ENCODE data around the gene RPH3AL.

The RPH3AL gene

DNA sequence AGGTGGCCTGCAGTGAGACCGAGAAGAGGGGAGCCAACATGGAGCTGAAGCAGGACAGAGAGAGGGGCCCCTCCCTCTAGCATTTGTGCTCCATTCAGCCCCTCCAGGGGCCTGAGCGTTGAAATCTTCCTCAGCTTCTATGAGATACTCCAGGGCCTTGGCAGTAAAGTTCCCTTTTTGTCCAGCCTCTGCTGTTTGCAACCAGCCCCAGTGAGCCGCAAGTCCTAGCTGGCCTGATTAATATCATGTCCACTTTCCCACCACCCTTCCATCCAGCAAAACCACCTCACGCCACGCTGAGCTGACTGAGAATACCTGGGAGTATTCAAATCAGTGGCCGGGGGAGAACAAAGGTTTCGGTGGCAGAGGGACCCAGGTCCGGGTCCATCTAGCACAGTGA is 11.7 kb upstream of the RPH3AL start:
- POLR2A ChIA-PET: no interaction called here

More for the DNA sequence above, 11.7 kb upstream of the RPH3AL start:
- H3K4me1 ChIP-seq (ENCODE audit: control insufficient read depth, insufficient read depth, low read length): no peaks in the 10 kb centered on the region
- H3K4me3 ChIP-seq (ENCODE audit: low read depth, low read length): no peak overlapping the region
- TF ChIP-seq ZNF211 (tag by site-specific recombination; IDR thresholded peaks at IDR 0.05; ENCODE audit: low read depth) (no peak), ZNF707 (tag by site-specific recombination; IDR thresholded peaks at IDR 0.05) (no peak), ZNF629 (tag by site-specific recombination; IDR thresholded peaks at IDR 0.05) (no peak), ZBTB21 (tag by site-specific recombination; IDR thresholded peaks at IDR 0.05) (no peak), ZNF549 (tag by site-specific recombination; IDR thresholded peaks at IDR 0.05) (no peak), ZXDB (tag by site-specific recombination; IDR thresholded peaks at IDR 0.05) (no peak), ZFP37 (tag by site-specific recombination; IDR thresholded peaks at IDR 0.05) (no peak), ZNF132 (tag by site-specific recombination; IDR thresholded peaks at IDR 0.05; ENCODE audit: borderline replicate concordance) (no peak), ZNF555 (tag by site-specific recombination; conservative IDR thresholded peaks at IDR 0.05) (no peak), YY1 (tag by site-specific recombination; IDR thresholded peaks at IDR 0.05) (no peak)
- TF ChIP-seq, protein P1, sequence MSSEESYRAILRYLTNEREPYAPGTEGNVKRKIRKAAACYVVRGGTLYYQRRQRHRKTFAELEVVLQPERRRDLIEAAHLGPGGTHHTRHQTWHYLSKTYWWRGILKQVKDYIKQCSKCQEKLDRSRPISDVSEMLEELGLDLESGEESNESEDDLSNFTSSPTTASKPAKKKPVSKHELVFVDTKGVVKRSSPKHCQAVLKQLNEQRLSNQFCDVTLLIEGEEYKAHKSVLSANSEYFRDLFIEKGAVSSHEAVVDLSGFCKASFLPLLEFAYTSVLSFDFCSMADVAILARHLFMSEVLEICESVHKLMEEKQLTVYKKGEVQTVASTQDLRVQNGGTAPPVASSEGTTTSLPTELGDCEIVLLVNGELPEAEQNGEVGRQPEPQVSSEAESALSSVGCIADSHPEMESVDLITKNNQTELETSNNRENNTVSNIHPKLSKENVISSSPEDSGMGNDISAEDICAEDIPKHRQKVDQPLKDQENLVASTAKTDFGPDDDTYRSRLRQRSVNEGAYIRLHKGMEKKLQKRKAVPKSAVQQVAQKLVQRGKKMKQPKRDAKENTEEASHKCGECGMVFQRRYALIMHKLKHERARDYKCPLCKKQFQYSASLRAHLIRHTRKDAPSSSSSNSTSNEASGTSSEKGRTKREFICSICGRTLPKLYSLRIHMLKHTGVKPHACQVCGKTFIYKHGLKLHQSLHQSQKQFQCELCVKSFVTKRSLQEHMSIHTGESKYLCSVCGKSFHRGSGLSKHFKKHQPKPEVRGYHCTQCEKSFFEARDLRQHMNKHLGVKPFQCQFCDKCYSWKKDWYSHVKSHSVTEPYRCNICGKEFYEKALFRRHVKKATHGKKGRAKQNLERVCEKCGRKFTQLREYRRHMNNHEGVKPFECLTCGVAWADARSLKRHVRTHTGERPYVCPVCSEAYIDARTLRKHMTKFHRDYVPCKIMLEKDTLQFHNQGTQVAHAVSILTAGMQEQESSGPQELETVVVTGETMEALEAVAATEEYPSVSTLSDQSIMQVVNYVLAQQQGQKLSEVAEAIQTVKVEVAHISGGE (tag by site-specific recombination; conservative IDR thresholded peaks at IDR 0.05; ENCODE audit: low read depth): no peak
- TF ChIP-seq, protein P2, sequence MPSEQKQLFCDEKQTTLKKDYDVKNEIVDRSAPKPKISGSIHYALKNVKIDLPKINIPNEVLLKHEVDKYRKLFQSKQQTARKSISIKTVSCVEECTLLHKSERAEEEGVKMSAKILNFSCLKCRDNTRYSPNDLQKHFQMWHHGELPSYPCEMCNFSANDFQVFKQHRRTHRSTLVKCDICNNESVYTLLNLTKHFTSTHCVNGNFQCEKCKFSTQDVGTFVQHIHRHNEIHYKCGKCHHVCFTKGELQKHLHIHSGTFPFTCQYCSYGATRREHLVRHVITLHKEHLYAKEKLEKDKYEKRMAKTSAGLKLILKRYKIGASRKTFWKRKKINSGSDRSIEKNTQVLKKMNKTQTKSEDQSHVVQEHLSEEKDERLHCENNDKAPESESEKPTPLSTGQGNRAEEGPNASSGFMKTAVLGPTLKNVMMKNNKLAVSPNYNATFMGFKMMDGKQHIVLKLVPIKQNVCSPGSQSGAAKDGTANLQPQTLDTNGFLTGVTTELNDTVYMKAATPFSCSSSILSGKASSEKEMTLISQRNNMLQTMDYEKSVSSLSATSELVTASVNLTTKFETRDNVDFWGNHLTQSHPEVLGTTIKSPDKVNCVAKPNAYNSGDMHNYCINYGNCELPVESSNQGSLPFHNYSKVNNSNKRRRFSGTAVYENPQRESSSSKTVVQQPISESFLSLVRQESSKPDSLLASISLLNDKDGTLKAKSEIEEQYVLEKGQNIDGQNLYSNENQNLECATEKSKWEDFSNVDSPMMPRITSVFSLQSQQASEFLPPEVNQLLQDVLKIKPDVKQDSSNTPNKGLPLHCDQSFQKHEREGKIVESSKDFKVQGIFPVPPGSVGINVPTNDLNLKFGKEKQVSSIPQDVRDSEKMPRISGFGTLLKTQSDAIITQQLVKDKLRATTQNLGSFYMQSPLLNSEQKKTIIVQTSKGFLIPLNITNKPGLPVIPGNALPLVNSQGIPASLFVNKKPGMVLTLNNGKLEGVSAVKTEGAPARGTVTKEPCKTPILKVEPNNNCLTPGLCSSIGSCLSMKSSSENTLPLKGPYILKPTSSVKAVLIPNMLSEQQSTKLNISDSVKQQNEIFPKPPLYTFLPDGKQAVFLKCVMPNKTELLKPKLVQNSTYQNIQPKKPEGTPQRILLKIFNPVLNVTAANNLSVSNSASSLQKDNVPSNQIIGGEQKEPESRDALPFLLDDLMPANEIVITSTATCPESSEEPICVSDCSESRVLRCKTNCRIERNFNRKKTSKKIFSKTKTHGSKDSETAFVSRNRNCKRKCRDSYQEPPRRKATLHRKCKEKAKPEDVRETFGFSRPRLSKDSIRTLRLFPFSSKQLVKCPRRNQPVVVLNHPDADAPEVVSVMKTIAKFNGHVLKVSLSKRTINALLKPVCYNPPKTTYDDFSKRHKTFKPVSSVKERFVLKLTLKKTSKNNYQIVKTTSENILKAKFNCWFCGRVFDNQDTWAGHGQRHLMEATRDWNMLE (tag by site-specific recombination; conservative IDR thresholded peaks at IDR 0.05; ENCODE audit: low read depth): no peak
- TF ChIP-seq, protein P3, sequence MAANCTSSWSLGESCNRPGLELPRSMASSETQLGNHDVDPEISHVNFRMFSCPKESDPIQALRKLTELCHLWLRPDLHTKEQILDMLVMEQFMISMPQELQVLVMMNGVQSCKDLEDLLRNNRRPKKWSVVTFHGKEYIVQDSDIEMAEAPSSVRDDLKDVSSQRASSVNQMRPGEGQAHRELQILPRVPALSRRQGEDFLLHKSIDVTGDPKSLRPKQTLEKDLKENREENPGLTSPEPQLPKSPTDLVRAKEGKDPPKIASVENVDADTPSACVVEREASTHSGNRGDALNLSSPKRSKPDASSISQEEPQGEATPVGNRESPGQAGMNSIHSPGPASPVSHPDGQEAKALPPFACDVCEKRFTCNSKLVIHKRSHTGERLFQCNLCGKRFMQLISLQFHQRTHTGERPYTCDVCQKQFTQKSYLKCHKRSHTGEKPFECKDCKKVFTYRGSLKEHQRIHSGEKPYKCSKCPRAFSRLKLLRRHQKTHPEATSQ (tag by site-specific recombination; IDR thresholded peaks at IDR 0.05): no peak
- TF ChIP-seq, protein P4, sequence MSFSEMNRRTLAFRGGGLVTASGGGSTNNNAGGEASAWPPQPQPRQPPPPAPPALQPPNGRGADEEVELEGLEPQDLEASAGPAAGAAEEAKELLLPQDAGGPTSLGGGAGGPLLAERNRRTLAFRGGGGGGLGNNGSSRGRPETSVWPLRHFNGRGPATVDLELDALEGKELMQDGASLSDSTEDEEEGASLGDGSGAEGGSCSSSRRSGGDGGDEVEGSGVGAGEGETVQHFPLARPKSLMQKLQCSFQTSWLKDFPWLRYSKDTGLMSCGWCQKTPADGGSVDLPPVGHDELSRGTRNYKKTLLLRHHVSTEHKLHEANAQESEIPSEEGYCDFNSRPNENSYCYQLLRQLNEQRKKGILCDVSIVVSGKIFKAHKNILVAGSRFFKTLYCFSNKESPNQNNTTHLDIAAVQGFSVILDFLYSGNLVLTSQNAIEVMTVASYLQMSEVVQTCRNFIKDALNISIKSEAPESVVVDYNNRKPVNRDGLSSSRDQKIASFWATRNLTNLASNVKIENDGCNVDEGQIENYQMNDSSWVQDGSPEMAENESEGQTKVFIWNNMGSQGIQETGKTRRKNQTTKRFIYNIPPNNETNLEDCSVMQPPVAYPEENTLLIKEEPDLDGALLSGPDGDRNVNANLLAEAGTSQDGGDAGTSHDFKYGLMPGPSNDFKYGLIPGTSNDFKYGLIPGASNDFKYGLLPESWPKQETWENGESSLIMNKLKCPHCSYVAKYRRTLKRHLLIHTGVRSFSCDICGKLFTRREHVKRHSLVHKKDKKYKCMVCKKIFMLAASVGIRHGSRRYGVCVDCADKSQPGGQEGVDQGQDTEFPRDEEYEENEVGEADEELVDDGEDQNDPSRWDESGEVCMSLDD (tag by site-specific recombination; IDR thresholded peaks at IDR 0.05): no peak
- TF ChIP-seq, protein P5, sequence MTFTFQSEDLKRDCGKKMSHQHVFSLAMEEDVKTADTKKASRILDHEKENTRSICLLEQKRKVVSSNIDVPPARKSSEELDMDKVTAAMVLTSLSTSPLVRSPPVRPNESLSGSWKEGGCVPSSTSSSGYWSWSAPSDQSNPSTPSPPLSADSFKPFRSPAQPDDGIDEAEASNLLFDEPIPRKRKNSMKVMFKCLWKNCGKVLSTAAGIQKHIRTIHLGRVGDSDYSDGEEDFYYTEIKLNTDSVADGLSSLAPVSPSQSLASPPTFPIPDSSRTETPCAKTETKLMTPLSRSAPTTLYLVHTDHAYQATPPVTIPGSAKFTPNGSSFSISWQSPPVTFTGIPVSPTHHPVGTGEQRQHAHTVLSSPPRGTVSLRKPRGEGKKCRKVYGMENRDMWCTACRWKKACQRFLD (tag by site-specific recombination; IDR thresholded peaks at IDR 0.05): no peak
- TF ChIP-seq, protein P6, sequence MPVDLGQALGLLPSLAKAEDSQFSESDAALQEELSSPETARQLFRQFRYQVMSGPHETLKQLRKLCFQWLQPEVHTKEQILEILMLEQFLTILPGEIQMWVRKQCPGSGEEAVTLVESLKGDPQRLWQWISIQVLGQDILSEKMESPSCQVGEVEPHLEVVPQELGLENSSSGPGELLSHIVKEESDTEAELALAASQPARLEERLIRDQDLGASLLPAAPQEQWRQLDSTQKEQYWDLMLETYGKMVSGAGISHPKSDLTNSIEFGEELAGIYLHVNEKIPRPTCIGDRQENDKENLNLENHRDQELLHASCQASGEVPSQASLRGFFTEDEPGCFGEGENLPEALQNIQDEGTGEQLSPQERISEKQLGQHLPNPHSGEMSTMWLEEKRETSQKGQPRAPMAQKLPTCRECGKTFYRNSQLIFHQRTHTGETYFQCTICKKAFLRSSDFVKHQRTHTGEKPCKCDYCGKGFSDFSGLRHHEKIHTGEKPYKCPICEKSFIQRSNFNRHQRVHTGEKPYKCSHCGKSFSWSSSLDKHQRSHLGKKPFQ (tag by site-specific recombination; IDR thresholded peaks at IDR 0.05): no peak
- TF ChIP-seq, protein P7, sequence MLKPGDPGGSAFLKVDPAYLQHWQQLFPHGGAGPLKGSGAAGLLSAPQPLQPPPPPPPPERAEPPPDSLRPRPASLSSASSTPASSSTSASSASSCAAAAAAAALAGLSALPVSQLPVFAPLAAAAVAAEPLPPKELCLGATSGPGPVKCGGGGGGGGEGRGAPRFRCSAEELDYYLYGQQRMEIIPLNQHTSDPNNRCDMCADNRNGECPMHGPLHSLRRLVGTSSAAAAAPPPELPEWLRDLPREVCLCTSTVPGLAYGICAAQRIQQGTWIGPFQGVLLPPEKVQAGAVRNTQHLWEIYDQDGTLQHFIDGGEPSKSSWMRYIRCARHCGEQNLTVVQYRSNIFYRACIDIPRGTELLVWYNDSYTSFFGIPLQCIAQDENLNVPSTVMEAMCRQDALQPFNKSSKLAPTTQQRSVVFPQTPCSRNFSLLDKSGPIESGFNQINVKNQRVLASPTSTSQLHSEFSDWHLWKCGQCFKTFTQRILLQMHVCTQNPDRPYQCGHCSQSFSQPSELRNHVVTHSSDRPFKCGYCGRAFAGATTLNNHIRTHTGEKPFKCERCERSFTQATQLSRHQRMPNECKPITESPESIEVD (tag by site-specific recombination; IDR thresholded peaks at IDR 0.05): no peak
- TF ChIP-seq, protein P8, sequence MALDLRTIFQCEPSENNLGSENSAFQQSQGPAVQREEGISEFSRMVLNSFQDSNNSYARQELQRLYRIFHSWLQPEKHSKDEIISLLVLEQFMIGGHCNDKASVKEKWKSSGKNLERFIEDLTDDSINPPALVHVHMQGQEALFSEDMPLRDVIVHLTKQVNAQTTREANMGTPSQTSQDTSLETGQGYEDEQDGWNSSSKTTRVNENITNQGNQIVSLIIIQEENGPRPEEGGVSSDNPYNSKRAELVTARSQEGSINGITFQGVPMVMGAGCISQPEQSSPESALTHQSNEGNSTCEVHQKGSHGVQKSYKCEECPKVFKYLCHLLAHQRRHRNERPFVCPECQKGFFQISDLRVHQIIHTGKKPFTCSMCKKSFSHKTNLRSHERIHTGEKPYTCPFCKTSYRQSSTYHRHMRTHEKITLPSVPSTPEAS (tag by site-specific recombination; IDR thresholded peaks at IDR 0.05): no peak
- H3K9me3 ChIP-seq (ENCODE audit: control insufficient read depth, insufficient read depth, low read depth, low read length): peaks cover 3% of the 10 kb centered on the region
- no peaks in the 10 kb centered on the region for H3K36me3 ChIP-seq (ENCODE audit: control insufficient read depth in 2 of 2, insufficient read depth in 1 of 2, low read length in 2 of 2)
- no peak overlapping the region for H3K27ac ChIP-seq (ENCODE audit: extremely low read depth, low read depth, low read length)
- CTCF ChIA-PET: interaction anchor here (0.8 to 1.1 kb wide), 3 partner anchors 8 to 220 kb away, joined by 3 read pairs; no protein-coding TSS in a partner anchor
